ENCODE measurements around the gene HS3ST4. TPM values are rescaled to one million over a fixed set of nuclear protein-coding genes. Genes with fewer than 3 reads are reported as not detected.

The HS3ST4 gene
- polyA plus RNA-seq, 4 donors = 0.39 to 0.49 (median 0.47) TPM

GRCh38 chr16:25877103-25877502 is 185.3 kb downstream of the HS3ST4 start:
- no peak for DNase-seq (ENCODE audit: low read depth in 4 of 4, low spot score in 3 of 4)

GRCh38 chr16:25886598-25886997 is 194.8 kb downstream of the HS3ST4 start:
- DNase-seq (ENCODE audit: low read depth in 4 of 4, low spot score in 3 of 4) = no peak

- DNase-seq (ENCODE audit: low read depth in 4 of 4, low spot score in 3 of 4) = no peak
These were observed 197.1 kb downstream of the HS3ST4 start for GRCh38 chr16:25888868-25889267.

GRCh38 chr16:25893332-25893731 is 201.6 kb downstream of the HS3ST4 start:
- DNase-seq (ENCODE audit: low read depth in 4 of 4, low spot score in 3 of 4) = no peak

GRCh38 chr16:25894093-25894492 is 202.3 kb downstream of the HS3ST4 start:
- DNase-seq (ENCODE audit: low read depth in 4 of 4, low spot score in 3 of 4) = no peak

GRCh38 chr16:25895380-25895779 is 203.6 kb downstream of the HS3ST4 start:
- DNase-seq (ENCODE audit: low read depth in 4 of 4, low spot score in 3 of 4) = peak; percentile 43 to 82 (median 46)

GRCh38 chr16:25896411-25896810 is 204.7 kb downstream of the HS3ST4 start:
- peak in 1 of 4 donors; percentile 18 for DNase-seq (ENCODE audit: low read depth in 4 of 4, low spot score in 3 of 4)

GRCh38 chr16:25897702-25898101 is 205.9 kb downstream of the HS3ST4 start:
- no peak for DNase-seq (ENCODE audit: low read depth in 4 of 4, low spot score in 3 of 4)

- no peak for DNase-seq (ENCODE audit: low read depth in 4 of 4, low spot score in 3 of 4)
These were observed 214.1 kb downstream of the HS3ST4 start for GRCh38 chr16:25905810-25906209.

- no peak for DNase-seq (ENCODE audit: low read depth in 4 of 4, low spot score in 3 of 4)
These were observed 219.2 kb downstream of the HS3ST4 start for GRCh38 chr16:25910971-25911370.

- DNase-seq (ENCODE audit: low read depth in 4 of 4, low spot score in 3 of 4) = no peak
These were observed 220.6 kb downstream of the HS3ST4 start for GRCh38 chr16:25912321-25912720.

- DNase-seq (ENCODE audit: low read depth in 4 of 4, low spot score in 3 of 4) = no peak
These were observed 222.7 kb downstream of the HS3ST4 start for GRCh38 chr16:25914357-25914962.

GRCh38 chr16:25916037-25916436 is 224.3 kb downstream of the HS3ST4 start:
- DNase-seq (ENCODE audit: low read depth in 4 of 4, low spot score in 3 of 4) = peak in 3 of 4 donors; percentile 37 to 76 (median 45)

- no peak for DNase-seq (ENCODE audit: low read depth in 4 of 4, low spot score in 3 of 4)
These were observed 230.7 kb downstream of the HS3ST4 start for GRCh38 chr16:25922438-25922837.

GRCh38 chr16:25925421-25925820 is 233.7 kb downstream of the HS3ST4 start:
- no peak for DNase-seq (ENCODE audit: low read depth in 4 of 4, low spot score in 3 of 4)

- DNase-seq (ENCODE audit: low read depth in 4 of 4, low spot score in 3 of 4) = no peak
These were observed 239.8 kb downstream of the HS3ST4 start for GRCh38 chr16:25931473-25932035.

- no peak for DNase-seq (ENCODE audit: low read depth in 4 of 4, low spot score in 3 of 4)
These were observed 250.2 kb downstream of the HS3ST4 start for GRCh38 chr16:25941800-25942499.

- no peak for DNase-seq (ENCODE audit: low read depth in 4 of 4, low spot score in 3 of 4)
These were observed 259.0 kb downstream of the HS3ST4 start for GRCh38 chr16:25950586-25951281.

GRCh38 chr16:25951999-25952398 is 260.2 kb downstream of the HS3ST4 start:
- DNase-seq (ENCODE audit: low read depth in 4 of 4, low spot score in 3 of 4) = peak in 1 of 4 donors; percentile 19

GRCh38 chr16:25952983-25953382 is 261.2 kb downstream of the HS3ST4 start:
- DNase-seq (ENCODE audit: low read depth in 4 of 4, low spot score in 3 of 4) = no peak

- DNase-seq (ENCODE audit: low read depth in 4 of 4, low spot score in 3 of 4) = no peak
These were observed 265.9 kb downstream of the HS3ST4 start for GRCh38 chr16:25957707-25958106.

Data from left renal pelvis (tissue), 4 donors.